NT2/D1 (cell line): Measurements from ENCODE around the gene RASAL2.
"Not testable (repeated sequence)": the region's sequence is repeated elsewhere in the genome, so short reads cannot be mapped to it uniquely, and the experiment has no call there.

Experiments used
- DNase-seq: peaks from one replicate; pipeline ENCODE4 v3.0.0-alpha.2; 2011; ENCODE audit warnings: low read depth, low spot score
- H3K27me3 ChIP-seq: 2 replicates; pipeline ENCODE4 v1.6.0; 2011; ENCODE audit warnings: mild to moderate bottlenecking; ENCODE audit not compliant: insufficient read length, insufficient read depth
- H3K36me3 ChIP-seq: 2 replicates; pipeline ENCODE4 v1.6.1; 2011; ENCODE audit warnings: mild to moderate bottlenecking, low read length, mixed read lengths; ENCODE audit not compliant: insufficient read depth, insufficient read length
- H3K4me1 ChIP-seq: 2 replicates; pipeline ENCODE4 v1.5.1; 2011; ENCODE audit not compliant: insufficient read depth, insufficient read length
- H3K4me3 ChIP-seq: 2 replicates; pipeline ENCODE4 v1.5.1; 2011; ENCODE audit warnings: low read depth; ENCODE audit not compliant: insufficient read length
- H3K9ac ChIP-seq: 2 replicates; pipeline ENCODE4 v1.6.0; 2011; ENCODE audit warnings: low read depth; ENCODE audit not compliant: insufficient read length
- H3K9me3 ChIP-seq: 2 replicates; pipeline ENCODE4 v1.5.1; 2011; ENCODE audit warnings: mild to moderate bottlenecking, low read length; ENCODE audit not compliant: insufficient read depth
- SUZ12 ChIP-seq: IDR thresholded peaks from 2 replicates; pipeline ENCODE4 v1.6.1; 2011; ENCODE audit not compliant: insufficient read length, insufficient read depth; ENCODE audit errors: extremely low read depth
- YY1 ChIP-seq: IDR thresholded peaks from 2 replicates; pipeline ENCODE4 v1.6.1; 2011; ENCODE audit not compliant: insufficient read length, insufficient read depth
- ZNF274 ChIP-seq: IDR thresholded peaks from 2 replicates; pipeline ENCODE4 v1.6.1; 2011; ENCODE audit warnings: mild to moderate bottlenecking, low read depth, low read length

Gene RASAL2

DNA sequence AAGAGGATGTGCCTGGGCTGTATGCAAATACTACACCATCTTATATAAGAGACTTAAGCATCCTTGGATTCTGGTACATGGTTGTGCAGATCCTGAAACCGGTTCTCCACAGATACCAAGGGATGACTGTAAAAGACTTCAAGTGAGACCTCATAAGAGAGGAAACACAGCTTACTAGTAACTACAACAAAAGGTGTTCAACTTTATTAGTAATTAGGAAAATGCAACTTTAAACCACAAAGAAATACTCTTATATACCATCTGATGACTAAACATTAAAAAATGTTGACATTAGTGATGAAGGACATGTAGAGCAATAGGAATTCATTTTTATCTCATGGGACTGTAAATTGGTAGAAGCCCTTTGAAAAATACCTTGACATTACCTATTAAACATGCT, 102.7 kb downstream of the RASAL2 start:
- no peak overlapping the region for H3K4me3 ChIP-seq
- no peak for DNase-seq
- no peak overlapping the region for H3K9ac ChIP-seq
- peaks cover 29% of the 10 kb centered on the region for H3K9me3 ChIP-seq
- no peaks in the 10 kb centered on the region for H3K4me1 ChIP-seq
- H3K36me3 ChIP-seq, result no peaks in the 10 kb centered on the region
- TF ChIP-seq YY1 (no peak), SUZ12 (no peak), ZNF274 (no peak)
- H3K27me3 ChIP-seq, result no peaks in the 10 kb centered on the region

DNA sequence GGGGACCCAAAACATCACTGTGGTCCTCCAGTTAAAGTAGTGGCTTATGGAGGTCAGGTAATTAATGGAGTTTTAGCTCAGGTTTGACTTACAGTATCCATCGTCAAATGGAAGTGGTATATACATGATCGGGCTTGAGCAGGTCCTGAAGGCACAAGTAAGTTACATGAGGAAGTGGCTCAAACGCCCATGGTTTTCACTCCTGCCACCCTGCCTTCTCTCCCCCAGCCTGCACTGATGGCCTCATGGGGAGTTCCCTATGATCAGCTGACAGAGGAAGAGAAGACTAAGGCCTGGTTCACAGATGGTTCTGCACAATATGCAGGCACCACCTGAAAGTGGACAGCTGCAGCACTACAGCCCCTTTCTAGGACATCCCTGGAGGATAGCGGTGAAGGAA, 108.2 kb downstream of the RASAL2 start:
- H3K9me3 ChIP-seq, result peaks cover 25% of the 10 kb centered on the region
- not testable (repeated sequence) for H3K27me3 ChIP-seq, H3K9ac ChIP-seq, DNase-seq, H3K4me3 ChIP-seq, H3K36me3 ChIP-seq, H3K4me1 ChIP-seq

- H3K9me3 ChIP-seq, result peaks cover 29% of the 10 kb centered on the region
- H3K36me3 ChIP-seq, H3K27me3 ChIP-seq, H3K9ac ChIP-seq, DNase-seq, H3K4me1 ChIP-seq, H3K4me3 ChIP-seq: not testable (repeated sequence)
Measured at GRCh38 chr1:178202546-178202945, 108.6 kb downstream of the RASAL2 start.

DNA sequence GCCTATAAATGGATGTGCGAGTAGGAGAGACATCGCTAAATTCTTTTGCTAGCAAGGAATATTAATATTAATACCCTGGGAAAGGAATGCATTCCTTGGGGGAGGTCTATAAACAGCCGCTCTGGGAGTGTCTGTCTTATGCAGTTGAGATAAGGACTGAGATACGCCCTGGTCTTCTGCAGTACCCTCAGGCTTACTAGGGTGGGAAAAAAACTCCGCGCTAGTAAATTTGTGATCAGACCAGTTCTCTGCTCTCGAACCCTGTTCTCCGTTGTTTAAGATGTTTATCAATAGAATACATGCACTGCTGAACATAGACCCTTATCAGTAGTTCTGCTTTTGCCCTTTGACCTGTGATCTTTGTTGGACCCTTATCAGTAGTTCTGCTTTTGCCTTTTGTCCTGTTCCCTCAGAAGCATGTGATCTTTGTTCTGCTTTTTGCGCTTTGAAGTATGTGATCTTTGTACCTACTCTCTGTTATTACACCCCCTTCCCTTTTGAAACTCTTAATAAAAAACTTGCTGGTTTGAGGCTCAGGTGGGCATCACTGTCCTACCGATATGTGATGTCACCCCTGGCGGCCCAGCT, 114.5 kb downstream of the RASAL2 start:
- H3K4me1 ChIP-seq, H3K4me3 ChIP-seq, DNase-seq: not testable (repeated sequence)

DNA sequence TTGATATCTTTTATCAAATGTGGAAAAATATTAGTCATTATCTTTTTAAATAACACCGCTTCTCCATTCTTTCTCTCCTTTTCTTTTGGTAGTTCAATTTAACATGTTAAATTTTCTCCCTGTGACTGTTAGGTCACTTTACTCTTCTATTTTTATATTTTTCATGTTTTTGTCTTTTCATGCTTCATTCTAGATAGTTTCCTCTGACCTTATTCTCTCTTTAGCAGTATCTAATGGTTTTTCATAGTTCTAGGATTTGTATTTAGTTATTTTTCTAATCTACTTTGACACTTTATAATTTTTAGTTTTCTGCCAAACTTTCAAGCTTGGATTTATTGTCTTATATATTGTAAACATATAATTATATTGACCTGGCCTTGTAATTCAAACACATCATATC, 116.0 kb downstream of the RASAL2 start:
- DNase-seq, result no peak
- Histone ChIP-seq H3K36me3 (no peaks in the 10 kb centered on the region), H3K27me3 (no peaks in the 10 kb centered on the region), H3K4me3 (no peak overlapping the region), H3K9me3 (peaks cover 34% of the 10 kb centered on the region), H3K9ac (no peak overlapping the region), H3K4me1 (no peaks in the 10 kb centered on the region)
- TF ChIP-seq ZNF274, result no peak
- TF ChIP-seq SUZ12, result no peak
- no peak for TF ChIP-seq YY1

More for the DNA sequence above, 114.5 kb downstream of the RASAL2 start:
- not testable (repeated sequence) for H3K27me3 ChIP-seq, H3K9ac ChIP-seq, H3K36me3 ChIP-seq
- H3K9me3 ChIP-seq, result peaks cover 34% of the 10 kb centered on the region

GRCh38 chr1:178218550-178218949, 124.6 kb downstream of the RASAL2 start:
- TF ChIP-seq YY1, result no peak
- no peak for DNase-seq
- Histone ChIP-seq H3K36me3 (no peaks in the 10 kb centered on the region), H3K9me3 (no peaks in the 10 kb centered on the region), H3K9ac (no peak overlapping the region), H3K4me1 (no peaks in the 10 kb centered on the region), H3K4me3 (no peak overlapping the region), H3K27me3 (no peaks in the 10 kb centered on the region)

DNA sequence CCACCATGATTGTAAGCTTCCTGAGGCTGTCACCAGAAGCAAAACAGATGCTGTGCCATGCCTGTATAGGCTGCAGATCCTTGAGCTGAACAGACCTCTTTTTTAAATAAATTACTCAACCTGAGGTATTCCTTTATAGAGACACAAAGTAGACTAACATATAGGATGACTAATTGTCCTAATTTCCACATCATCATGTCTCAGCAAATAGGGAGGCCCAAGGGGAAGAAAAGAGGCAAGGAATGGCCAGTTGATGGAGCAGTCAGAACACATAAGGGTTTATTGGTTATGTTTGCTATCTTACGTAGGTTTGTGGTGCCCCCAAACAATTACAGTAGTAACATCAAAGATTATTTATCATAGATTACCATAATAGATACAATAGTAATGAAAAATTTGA, 126.2 kb downstream of the RASAL2 start:
- no peak overlapping the region for H3K9ac ChIP-seq
- DNase-seq, result no peak
- no peaks in the 10 kb centered on the region for H3K9me3 ChIP-seq
- no peaks in the 10 kb centered on the region for H3K4me1 ChIP-seq
- no peak for TF ChIP-seq YY1
- no peak for TF ChIP-seq SUZ12
- no peak for TF ChIP-seq ZNF274
- H3K27me3 ChIP-seq, result no peaks in the 10 kb centered on the region
- H3K36me3 ChIP-seq, result no peaks in the 10 kb centered on the region
- no peak overlapping the region for H3K4me3 ChIP-seq

DNA sequence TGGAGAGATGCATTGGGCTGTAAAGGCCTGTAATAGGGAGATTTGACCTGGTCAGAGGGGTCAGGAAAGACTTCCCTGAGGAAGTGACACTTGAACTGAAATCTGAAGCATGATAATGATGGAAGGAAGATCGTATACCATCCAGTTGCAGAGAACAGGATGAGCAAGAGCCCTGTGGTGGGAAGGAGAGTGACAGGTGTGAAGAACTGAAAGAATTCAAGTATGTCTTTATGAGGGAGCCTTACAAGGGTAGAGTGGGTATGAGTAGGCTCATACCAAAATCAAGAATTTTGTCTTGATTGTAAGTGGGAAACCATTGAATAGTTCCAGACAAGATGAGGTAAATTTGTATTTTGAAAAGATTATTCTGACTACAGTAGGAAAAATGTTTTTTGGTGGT, 129.4 kb downstream of the RASAL2 start:
- Histone ChIP-seq H3K4me1 (no peaks in the 10 kb centered on the region), H3K36me3 (no peaks in the 10 kb centered on the region), H3K9ac (no peak overlapping the region), H3K9me3 (no peaks in the 10 kb centered on the region), H3K27me3 (no peaks in the 10 kb centered on the region), H3K4me3 (no peak overlapping the region)
- DNase-seq, result no peak
- TF ChIP-seq SUZ12, result no peak
- TF ChIP-seq ZNF274, result no peak
